Tibial nerve (tissue), 4 donors: ENCODE data around the gene DLGAP1. TPM values are rescaled to one million over a fixed set of nuclear protein-coding genes. Genes with fewer than 3 reads are reported as not detected.

Experiments used
- DNase-seq, 2 donors: peaks; one replicate each; pipeline ENCODE4 v3.0.0-alpha.2; 2019; ENCODE audit warnings: low spot score in 2 of 2
- H3K27ac ChIP-seq, 4 donors: fragments of 200-600 bp; sonication (generic) in 3 of 4; one replicate each; pipeline ENCODE4 v1.5.1; 2017 to 2019; ENCODE audit warnings: mild to moderate bottlenecking in 1 of 4
- H3K27me3 ChIP-seq, 2 donors: fragments of 200-600 bp; sonication (generic) in 1 of 2; one replicate each; pipeline versions ENCODE4 v1.5.1 to v1.6.0; 2017 to 2019
- H3K36me3 ChIP-seq, 3 donors: fragments of 200-600 bp; sonication (generic); one replicate each; pipeline ENCODE4 v1.5.1; 2018 to 2019
- H3K4me1 ChIP-seq, 4 donors: fragments of 200-600 bp; sonication (generic) in 3 of 4; one replicate each; pipeline ENCODE4 v1.5.1; 2017 to 2019
- H3K4me3 ChIP-seq, 4 donors: fragments of 200-600 bp; sonication (generic) in 3 of 4; one replicate each; pipeline ENCODE4 v1.5.1; 2017 to 2019; ENCODE audit warnings: mild to moderate bottlenecking in 1 of 4, moderate library complexity in 1 of 4
- H3K9me3 ChIP-seq, 4 donors: fragments of 200-600 bp; sonication (generic) in 3 of 4; one replicate each; pipeline ENCODE4 v1.5.1; 2017 to 2019
- CTCF ChIP-seq, 5 experiments: fragments of 200-600 bp in 3 of 5; fragments of 450-650 bp in 2 of 5; sonication (generic) in 3 of 5; IDR thresholded peaks; one replicate each; pipeline ENCODE4 v1.5.1; 2016 to 2019; ENCODE audit warnings: antibody characterized with exemption in 5 of 5, mild to moderate bottlenecking in 3 of 5, moderate library complexity in 2 of 5
- EP300 ChIP-seq, 2 donors: sonication (generic); formaldehyde crosslinking; IDR thresholded peaks; one replicate each; pipeline ENCODE4 v1.6.1; 2017; ENCODE audit warnings: antibody characterized with exemption in 2 of 2, mild to moderate bottlenecking in 1 of 2
- POLR2A ChIP-seq, 2 donors: fragments of 450-650 bp; IDR thresholded peaks; one replicate each; pipeline ENCODE4 v1.6.1; 2017; ENCODE audit warnings: antibody characterized with exemption in 2 of 2, mild to moderate bottlenecking in 2 of 2, moderate library complexity in 2 of 2
- WGBS, 2 donors: methylation state at CpG; one replicate each; pipeline ENCODE4 v1.1.5; 2018; 5-methylcytosine and 5-hydroxymethylcytosine counted together
- total RNA-seq, 4 donors: library from RNA; depleted of rRNA; stranded (reverse); fragments of >200 nt; gene quantifications; one replicate each; pipeline ENCODE4 v1.1.0, GENCODE V29; 2016

Gene DLGAP1
- total RNA-seq, 4 donors from 2014 or later = 1.5 to 18.3 (median 2.5) TPM

GRCh38 chr18:4412286-4412685 lies 42.8 kb downstream of the DLGAP1 start:
- no peak overlapping the region for H3K27ac ChIP-seq
- DNase-seq = no peak
- no peaks in the 10 kb centered on the region for H3K9me3 ChIP-seq
- H3K4me3 ChIP-seq = no peak overlapping the region
- no peaks in the 10 kb centered on the region for H3K36me3 ChIP-seq
- no peaks in the 10 kb centered on the region for H3K4me1 ChIP-seq
- TF ChIP-seq POLR2A (IDR thresholded peaks at IDR 0.05) = no peak
- no peak for TF ChIP-seq CTCF (IDR thresholded peaks at IDR 0.05)
- no peak for TF ChIP-seq EP300 (IDR thresholded peaks at IDR 0.05)
- no peaks in the 10 kb centered on the region for H3K27me3 ChIP-seq

DNA sequence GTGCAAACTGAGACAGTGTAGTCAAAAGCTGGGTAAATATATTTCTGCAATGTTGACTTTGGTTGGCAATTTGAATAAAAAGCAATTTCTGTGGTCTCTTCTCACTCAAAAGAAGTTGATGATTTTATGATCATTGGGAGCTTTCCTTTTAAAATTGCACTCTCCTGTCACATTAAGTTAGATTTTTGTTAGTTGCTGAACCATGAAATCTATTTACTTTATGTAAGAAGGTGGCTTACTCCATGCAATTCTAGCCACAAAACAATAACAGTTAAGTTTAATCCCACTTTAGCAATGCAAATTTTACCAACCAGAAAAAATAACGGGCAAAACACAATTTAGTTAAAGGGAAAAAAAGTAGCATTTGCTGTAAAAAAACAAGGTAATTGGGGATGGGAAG lies 48.3 kb downstream of the DLGAP1 start:
- TF ChIP-seq POLR2A (IDR thresholded peaks at IDR 0.05) (no peak), CTCF (IDR thresholded peaks at IDR 0.05) (no peak)
- H3K27ac ChIP-seq = no peak overlapping the region
- no peak for DNase-seq
- 74 to 75% methylated on average over 1 of the region's 1 CpG for WGBS, 2 donors
- no peaks in the 10 kb centered on the region for H3K9me3 ChIP-seq
- H3K4me1 ChIP-seq = no peaks in the 10 kb centered on the region
- H3K27me3 ChIP-seq = no peaks in the 10 kb centered on the region
- no peak overlapping the region for H3K4me3 ChIP-seq
- no peaks in the 10 kb centered on the region for H3K36me3 ChIP-seq

DNA sequence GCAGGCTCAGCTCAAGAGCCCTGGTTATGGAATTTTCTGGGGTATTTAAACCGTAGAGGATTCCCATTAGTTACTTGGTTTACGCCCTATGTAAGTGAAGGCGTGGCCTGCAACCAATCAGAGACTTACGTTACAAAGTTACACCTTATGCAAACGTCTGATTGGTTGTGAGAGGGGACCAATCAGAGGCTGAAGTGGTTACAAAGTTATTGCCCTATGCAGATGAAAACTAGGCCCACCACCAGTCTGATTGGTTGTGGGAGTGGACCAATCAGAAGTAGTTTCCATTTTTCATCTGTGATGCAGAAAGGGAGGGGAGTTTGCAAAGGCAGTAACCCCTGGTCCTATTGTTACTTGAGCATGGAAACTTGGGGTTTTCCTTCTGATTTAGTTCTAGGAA lies 49.1 kb downstream of the DLGAP1 start:
- Histone ChIP-seq H3K4me1 (no peaks in the 10 kb centered on the region), H3K27me3 (no peaks in the 10 kb centered on the region), H3K9me3 (no peaks in the 10 kb centered on the region), H3K36me3 (no peaks in the 10 kb centered on the region), H3K4me3 (no peak overlapping the region), H3K27ac (no peak overlapping the region)
- TF ChIP-seq POLR2A (IDR thresholded peaks at IDR 0.05) (no peak), EP300 (IDR thresholded peaks at IDR 0.05) (no peak)
- DNase-seq = no peak
- WGBS, 2 donors = 88 to 92% methylated on average over 5 of the region's 5 CpGs

- Histone ChIP-seq H3K9me3 (no peaks in the 10 kb centered on the region), H3K27ac (no peak overlapping the region), H3K36me3 (no peaks in the 10 kb centered on the region), H3K4me3 (no peak overlapping the region), H3K27me3 (no peaks in the 10 kb centered on the region), H3K4me1 (no peaks in the 10 kb centered on the region)
- no peak for DNase-seq
- no peak for TF ChIP-seq EP300 (IDR thresholded peaks at IDR 0.05)
- TF ChIP-seq CTCF (IDR thresholded peaks at IDR 0.05) = no peak
- no peak for TF ChIP-seq POLR2A (IDR thresholded peaks at IDR 0.05)
- WGBS, 2 donors = 65 to 80% methylated on average over 1 of the region's 1 CpG
Observed at GRCh38 chr18:4403836-4404235, 51.3 kb downstream of the DLGAP1 start.

DNA sequence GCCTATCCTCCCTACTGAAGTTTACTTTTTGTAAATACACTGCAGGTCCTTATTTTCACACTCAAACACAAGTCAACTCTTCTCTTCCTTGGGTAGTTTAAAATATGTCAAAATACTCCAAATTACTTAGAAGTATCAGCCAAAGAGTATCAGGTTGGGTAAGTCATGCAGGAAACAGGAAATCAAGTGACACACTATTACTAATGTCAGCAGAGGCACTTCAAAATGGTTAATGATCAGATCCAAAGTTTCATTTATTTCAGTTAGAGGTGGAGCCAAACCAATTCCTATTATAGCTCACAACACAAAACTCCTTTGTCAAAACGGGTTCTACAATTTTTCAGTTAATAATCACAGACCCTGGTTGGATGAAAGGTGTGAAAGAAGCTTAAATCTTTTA lies 54.2 kb downstream of the DLGAP1 start:
- Histone ChIP-seq H3K27ac (no peak overlapping the region), H3K4me3 (no peak overlapping the region), H3K36me3 (no peaks in the 10 kb centered on the region), H3K4me1 (no peaks in the 10 kb centered on the region), H3K9me3 (no peaks in the 10 kb centered on the region), H3K27me3 (no peaks in the 10 kb centered on the region)
- TF ChIP-seq EP300 (IDR thresholded peaks at IDR 0.05) (no peak), CTCF (IDR thresholded peaks at IDR 0.05) (no peak), POLR2A (IDR thresholded peaks at IDR 0.05) (no peak)
- WGBS, 2 donors = 17 to 21% methylated on average over 1 of the region's 1 CpG
- DNase-seq = no peak

GRCh38 chr18:4399929-4400328 lies 55.2 kb downstream of the DLGAP1 start:
- no peaks in the 10 kb centered on the region for H3K36me3 ChIP-seq
- WGBS, 2 donors = 62 to 81% methylated on average over 5 of the region's 5 CpGs
- TF ChIP-seq CTCF (IDR thresholded peaks at IDR 0.05) = no peak
- no peak for TF ChIP-seq POLR2A (IDR thresholded peaks at IDR 0.05)
- TF ChIP-seq EP300 (IDR thresholded peaks at IDR 0.05) = no peak
- no peak overlapping the region for H3K27ac ChIP-seq
- DNase-seq = no peak
- H3K4me3 ChIP-seq = no peak overlapping the region
- no peaks in the 10 kb centered on the region for H3K27me3 ChIP-seq
- no peaks in the 10 kb centered on the region for H3K9me3 ChIP-seq
- H3K4me1 ChIP-seq = no peaks in the 10 kb centered on the region
